PFSK-1 (cell line): ENCODE results near the gene NFAT5.

ENCODE experiments used
- POLR2AphosphoS5 ChIP-seq: IDR thresholded peaks from 2 replicates; pipeline ENCODE4 v1.6.1; 2012; ENCODE audit warnings: low read depth, mild to moderate bottlenecking, control low read depth, low read length, moderate library complexity
- SIN3A ChIP-seq: IDR thresholded peaks from 2 replicates; pipeline ENCODE4 v1.6.1; 2012; ENCODE audit warnings: mild to moderate bottlenecking, low read length, moderate library complexity, borderline replicate concordance; ENCODE audit not compliant: insufficient read depth
- TAF1 ChIP-seq: IDR thresholded peaks from 2 replicates; pipeline ENCODE4 v1.6.1; 2012; ENCODE audit warnings: low read length, control low read depth, borderline replicate concordance; ENCODE audit not compliant: insufficient read depth
- TF ChIP-seq, protein P1 (sequence below), 2 experiments: IDR thresholded peaks; 2 replicates each; pipeline versions ENCODE4 v1.6.1 to v1.8.0; 2011 to 2012; ENCODE audit warnings: low read depth in 2 of 2, low read length in 2 of 2, control low read depth in 1 of 2, inconsistent platforms in 1 of 2, mild to moderate bottlenecking in 1 of 2, moderate library complexity in 1 of 2; ENCODE audit not compliant: insufficient read depth in 1 of 2

- TF ChIP-seq TAF1 = no peak
- TF ChIP-seq, protein P1, sequence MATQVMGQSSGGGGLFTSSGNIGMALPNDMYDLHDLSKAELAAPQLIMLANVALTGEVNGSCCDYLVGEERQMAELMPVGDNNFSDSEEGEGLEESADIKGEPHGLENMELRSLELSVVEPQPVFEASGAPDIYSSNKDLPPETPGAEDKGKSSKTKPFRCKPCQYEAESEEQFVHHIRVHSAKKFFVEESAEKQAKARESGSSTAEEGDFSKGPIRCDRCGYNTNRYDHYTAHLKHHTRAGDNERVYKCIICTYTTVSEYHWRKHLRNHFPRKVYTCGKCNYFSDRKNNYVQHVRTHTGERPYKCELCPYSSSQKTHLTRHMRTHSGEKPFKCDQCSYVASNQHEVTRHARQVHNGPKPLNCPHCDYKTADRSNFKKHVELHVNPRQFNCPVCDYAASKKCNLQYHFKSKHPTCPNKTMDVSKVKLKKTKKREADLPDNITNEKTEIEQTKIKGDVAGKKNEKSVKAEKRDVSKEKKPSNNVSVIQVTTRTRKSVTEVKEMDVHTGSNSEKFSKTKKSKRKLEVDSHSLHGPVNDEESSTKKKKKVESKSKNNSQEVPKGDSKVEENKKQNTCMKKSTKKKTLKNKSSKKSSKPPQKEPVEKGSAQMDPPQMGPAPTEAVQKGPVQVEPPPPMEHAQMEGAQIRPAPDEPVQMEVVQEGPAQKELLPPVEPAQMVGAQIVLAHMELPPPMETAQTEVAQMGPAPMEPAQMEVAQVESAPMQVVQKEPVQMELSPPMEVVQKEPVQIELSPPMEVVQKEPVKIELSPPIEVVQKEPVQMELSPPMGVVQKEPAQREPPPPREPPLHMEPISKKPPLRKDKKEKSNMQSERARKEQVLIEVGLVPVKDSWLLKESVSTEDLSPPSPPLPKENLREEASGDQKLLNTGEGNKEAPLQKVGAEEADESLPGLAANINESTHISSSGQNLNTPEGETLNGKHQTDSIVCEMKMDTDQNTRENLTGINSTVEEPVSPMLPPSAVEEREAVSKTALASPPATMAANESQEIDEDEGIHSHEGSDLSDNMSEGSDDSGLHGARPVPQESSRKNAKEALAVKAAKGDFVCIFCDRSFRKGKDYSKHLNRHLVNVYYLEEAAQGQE (IDR thresholded peaks at IDR 0.05; ENCODE audit: insufficient read depth in 1 of 2, low read depth in 2 of 2, low read length in 2 of 2) = no peak
- TF ChIP-seq SIN3A = no peak
- TF ChIP-seq POLR2AphosphoS5 = no peak
Measured at GRCh38 chr16:69553332-69553731, 12.4 kb upstream of the NFAT5 start.
